OCI-LY7 (cell line): ENCODE results near the gene GALM. TPM values are rescaled to one million over a fixed set of nuclear protein-coding genes. Genes with fewer than 3 reads are reported as not detected.
"Not testable (repeated sequence)": the region's sequence is repeated elsewhere in the genome, so short reads cannot be mapped to it uniquely, and the experiment has no call there.

Source experiments
- BruUV-seq: library from RNA; stranded (reverse); fragments of 400-500 nt; replicated peaks from 2 replicates; lab custom pipeline; 2021; lab: Mats Ljungman, UMichigan
- CTCF ChIA-PET: fragments of 300-600 bp; sonication (Branson Sonifier 250); formaldehyde crosslinking; loops from one replicate; lab custom pipeline; 2022; ENCODE audit warnings: antibody characterized with exemption; ENCODE audit not compliant: unreplicated experiment; lab: Charles Lee
- POLR2A ChIA-PET: fragments of 300-600 bp; sonication (Branson Sonifier 250); formaldehyde crosslinking; loops from one replicate; lab custom pipeline; 2022; ENCODE audit warnings: antibody characterized with exemption; lab: Charles Lee
- DNase-seq: peaks from one replicate; pipeline ENCODE4 v3.0.0-alpha.2; 2015; ENCODE audit warnings: low spot score
- H2AFZ ChIP-seq: fragments of 200-600 bp; sonication (generic), shearing (Covaris generic); 2 replicates; pipeline ENCODE4 v1.6.1; 2014; ENCODE audit warnings: mild to moderate bottlenecking, antibody characterized with exemption, low read length, moderate library complexity
- H3K27ac ChIP-seq: fragments of 200-600 bp; sonication (generic); 2 replicates; pipeline ENCODE4 v1.5.1; 2014; ENCODE audit warnings: mixed run types, low read depth, mild to moderate bottlenecking, moderate library complexity, low read length, inconsistent platforms; ENCODE audit not compliant: poor library complexity, severe bottlenecking
- H3K36me3 ChIP-seq: fragments of 200-600 bp; sonication (generic); 2 replicates; pipeline ENCODE4 v1.6.1; 2014; ENCODE audit warnings: mild to moderate bottlenecking, antibody characterized with exemption, low read length, moderate library complexity, mixed read lengths; ENCODE audit not compliant: insufficient read depth
- H3K4me1 ChIP-seq: fragments of 200-600 bp; sonication (generic); 2 replicates; pipeline ENCODE4 v1.5.1; 2014; ENCODE audit warnings: mild to moderate bottlenecking, low read length; ENCODE audit not compliant: insufficient read depth, poor library complexity, severe bottlenecking
- H3K4me2 ChIP-seq: fragments of 200-600 bp; sonication (generic); 2 replicates; pipeline ENCODE4 v1.6.1; 2014; ENCODE audit warnings: mild to moderate bottlenecking, low read length
- H3K4me3 ChIP-seq: fragments of 200-600 bp; sonication (generic); 2 replicates; pipeline ENCODE4 v1.5.1; 2014; ENCODE audit warnings: mild to moderate bottlenecking, low read depth, low read length; ENCODE audit not compliant: poor library complexity, severe bottlenecking
- H3K79me2 ChIP-seq: fragments of 200-600 bp; sonication (generic); 2 replicates; pipeline ENCODE4 v1.6.1; 2016; ENCODE audit warnings: low read depth, mild to moderate bottlenecking, low read length, moderate library complexity, mixed read lengths; ENCODE audit not compliant: insufficient read depth
- H3K9me2 ChIP-seq: fragments of 200-600 bp; sonication (generic); 2 replicates; pipeline ENCODE4 v1.6.1; 2016; ENCODE audit warnings: mild to moderate bottlenecking, low read length, mixed read lengths; ENCODE audit not compliant: insufficient read depth
- H3K9me3 ChIP-seq: fragments of 200-600 bp; sonication (generic); 2 replicates; pipeline ENCODE4 v1.6.1; 2014; ENCODE audit warnings: mild to moderate bottlenecking, mixed run types, low read length, mixed read lengths
- H4K20me1 ChIP-seq: fragments of 200-600 bp; sonication (generic); 2 replicates; pipeline ENCODE4 v1.6.1; 2014; ENCODE audit warnings: mild to moderate bottlenecking, antibody characterized with exemption, low read length, moderate library complexity, mixed read lengths; ENCODE audit not compliant: insufficient read depth
- CTCF ChIP-seq: fragments of 200-600 bp; sonication (generic); conservative IDR thresholded peaks from 2 replicates; pipeline ENCODE4 v1.5.1; 2014; ENCODE audit warnings: mild to moderate bottlenecking, antibody characterized with exemption, low read length, moderate library complexity, mixed read lengths
- EZH2phosphoT487 ChIP-seq: fragments of 200-600 bp; sonication (generic); IDR thresholded peaks from 2 replicates; pipeline ENCODE4 v1.6.1; 2018; ENCODE audit warnings: low read depth, borderline replicate concordance, mild to moderate bottlenecking, mixed run types, antibody characterized with exemption, low read length, moderate library complexity, mixed read lengths
- intact Hi-C: fragments of 100-400 bp; cut with micrococcal nuclease; formaldehyde crosslinking; loops from one replicate; pipeline ENCODE4 v1.10.0; 2022; ENCODE audit not compliant: unreplicated experiment
- total RNA-seq, 2 experiments: library from RNA; depleted of rRNA in 1 of 2; stranded (reverse); fragments of >200 nt in 1 of 2; shearing (Covaris generic) in 1 of 2; gene quantifications; 2 replicates each; pipeline ENCODE4 v1.2.3, GENCODE V29; 2014 to 2022

GALM gene
- total RNA-seq, 2 experiments from 2014 or later: 5.5 to 10.8 TPM

- CTCF ChIA-PET: interaction anchor here (1.0 kb wide), 1 partner anchor 18 kb away, joined by 3 read pairs; no protein-coding TSS in a partner anchor
- no peaks in the 10 kb centered on the region for H3K79me2 ChIP-seq
Measured at GRCh38 chr2:38672445-38673391, 6.8 kb downstream of the GALM start.

GRCh38 chr2:38676681-38677080 is 10.8 kb downstream of the GALM start:
- DNase-seq: no peak
- TF ChIP-seq CTCF (no peak), EZH2phosphoT487 (no peak)
- Histone ChIP-seq H3K4me2 (no peak overlapping the region), H2AFZ (no peak overlapping the region), H3K4me3 (no peak overlapping the region), H3K36me3 (peaks cover 4% of the 10 kb centered on the region; the same call in 1 of the 2 replicates), H3K4me1 (no peaks in the 10 kb centered on the region), H3K9me2 (no peaks in the 10 kb centered on the region), H3K27ac (no peak overlapping the region), H3K79me2 (no peaks in the 10 kb centered on the region), H4K20me1 (no peaks in the 10 kb centered on the region), H3K9me3 (no peaks in the 10 kb centered on the region)
- no TSS peak for BruUV-seq
- ChIA-PET POLR2A (no interaction called here), CTCF (no interaction called here)
- intact Hi-C loops: no loop called here

More at GRCh38 chr2:38672445-38673391, 6.8 kb downstream of the GALM start:
- no peak overlapping the region for H3K4me3 ChIP-seq
- POLR2A ChIA-PET: interaction anchor here (0.7 to 1.5 kb wide), 9 partner anchors 9 to 792 kb away, joined by 3 to 7 read pairs (median 3); partner anchors contain the start of gene SRSF7
- no peak overlapping the region for H3K27ac ChIP-seq
- no TSS peak for BruUV-seq
- H3K9me3 ChIP-seq: no peaks in the 10 kb centered on the region
- peaks cover 4% of the 10 kb centered on the region; the same call in 1 of the 2 replicates for H3K36me3 ChIP-seq
- H3K4me2 ChIP-seq: no peak overlapping the region
- H4K20me1 ChIP-seq: no peaks in the 10 kb centered on the region
- intact Hi-C loops: no loop called here
- no peak for DNase-seq
- no peak for TF ChIP-seq CTCF
- TF ChIP-seq EZH2phosphoT487: no peak
- no peak overlapping the region for H2AFZ ChIP-seq
- H3K9me2 ChIP-seq: no peaks in the 10 kb centered on the region
- no peaks in the 10 kb centered on the region for H3K4me1 ChIP-seq

- H3K79me2 ChIP-seq, BruUV-seq, H3K36me3 ChIP-seq, H3K27ac ChIP-seq, DNase-seq, H3K9me2 ChIP-seq, H3K9me3 ChIP-seq, intact Hi-C loops, H3K4me2 ChIP-seq, H3K4me1 ChIP-seq, CTCF ChIA-PET, H3K4me3 ChIP-seq, H2AFZ ChIP-seq, H4K20me1 ChIP-seq: not testable (repeated sequence)
- POLR2A ChIA-PET: interaction anchor here (0.7 to 1.1 kb wide), 3 partner anchors 8 to 218 kb away, joined by 3 to 5 read pairs (median 4); no protein-coding TSS in a partner anchor
Measured at GRCh38 chr2:38680868-38681267, 15.0 kb downstream of the GALM start.
